ENCODE data around the gene C1GALT1.

DNA sequence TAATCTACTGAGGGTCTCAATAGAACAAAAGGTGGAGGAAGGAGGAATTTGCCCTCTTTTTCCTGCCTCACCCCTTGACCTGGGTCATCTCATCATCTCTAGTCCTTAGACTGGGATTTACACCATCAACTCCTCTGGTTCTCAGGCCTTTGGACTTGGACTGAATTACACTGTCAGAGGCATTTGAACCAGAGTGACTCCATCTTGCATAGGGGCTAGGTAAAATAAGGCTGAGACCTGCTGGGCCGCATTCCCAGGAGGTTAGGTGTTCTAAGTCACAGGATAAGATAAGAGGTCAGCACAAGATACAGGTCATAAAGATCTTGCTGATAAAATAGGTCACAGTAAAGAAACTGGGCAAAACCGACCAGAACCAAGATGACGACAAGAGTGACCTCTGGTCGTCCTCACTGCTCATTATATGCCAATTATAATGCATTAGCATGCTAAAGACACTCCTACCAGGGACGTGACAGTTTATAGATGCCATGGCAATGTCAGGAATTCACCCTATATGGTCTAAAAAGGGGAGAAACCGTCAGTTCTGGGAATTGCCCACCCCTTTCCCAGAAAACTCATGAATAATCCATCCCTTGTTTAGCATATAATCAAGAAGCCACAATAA, 84.0 kb downstream of the C1GALT1 start:
- TF ChIP-seq, protein P1, sequence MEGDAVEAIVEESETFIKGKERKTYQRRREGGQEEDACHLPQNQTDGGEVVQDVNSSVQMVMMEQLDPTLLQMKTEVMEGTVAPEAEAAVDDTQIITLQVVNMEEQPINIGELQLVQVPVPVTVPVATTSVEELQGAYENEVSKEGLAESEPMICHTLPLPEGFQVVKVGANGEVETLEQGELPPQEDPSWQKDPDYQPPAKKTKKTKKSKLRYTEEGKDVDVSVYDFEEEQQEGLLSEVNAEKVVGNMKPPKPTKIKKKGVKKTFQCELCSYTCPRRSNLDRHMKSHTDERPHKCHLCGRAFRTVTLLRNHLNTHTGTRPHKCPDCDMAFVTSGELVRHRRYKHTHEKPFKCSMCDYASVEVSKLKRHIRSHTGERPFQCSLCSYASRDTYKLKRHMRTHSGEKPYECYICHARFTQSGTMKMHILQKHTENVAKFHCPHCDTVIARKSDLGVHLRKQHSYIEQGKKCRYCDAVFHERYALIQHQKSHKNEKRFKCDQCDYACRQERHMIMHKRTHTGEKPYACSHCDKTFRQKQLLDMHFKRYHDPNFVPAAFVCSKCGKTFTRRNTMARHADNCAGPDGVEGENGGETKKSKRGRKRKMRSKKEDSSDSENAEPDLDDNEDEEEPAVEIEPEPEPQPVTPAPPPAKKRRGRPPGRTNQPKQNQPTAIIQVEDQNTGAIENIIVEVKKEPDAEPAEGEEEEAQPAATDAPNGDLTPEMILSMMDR (IDR thresholded peaks at IDR 0.05; ENCODE audit: insufficient read depth, low read length): no peak
- TF ChIP-seq, protein P2, sequence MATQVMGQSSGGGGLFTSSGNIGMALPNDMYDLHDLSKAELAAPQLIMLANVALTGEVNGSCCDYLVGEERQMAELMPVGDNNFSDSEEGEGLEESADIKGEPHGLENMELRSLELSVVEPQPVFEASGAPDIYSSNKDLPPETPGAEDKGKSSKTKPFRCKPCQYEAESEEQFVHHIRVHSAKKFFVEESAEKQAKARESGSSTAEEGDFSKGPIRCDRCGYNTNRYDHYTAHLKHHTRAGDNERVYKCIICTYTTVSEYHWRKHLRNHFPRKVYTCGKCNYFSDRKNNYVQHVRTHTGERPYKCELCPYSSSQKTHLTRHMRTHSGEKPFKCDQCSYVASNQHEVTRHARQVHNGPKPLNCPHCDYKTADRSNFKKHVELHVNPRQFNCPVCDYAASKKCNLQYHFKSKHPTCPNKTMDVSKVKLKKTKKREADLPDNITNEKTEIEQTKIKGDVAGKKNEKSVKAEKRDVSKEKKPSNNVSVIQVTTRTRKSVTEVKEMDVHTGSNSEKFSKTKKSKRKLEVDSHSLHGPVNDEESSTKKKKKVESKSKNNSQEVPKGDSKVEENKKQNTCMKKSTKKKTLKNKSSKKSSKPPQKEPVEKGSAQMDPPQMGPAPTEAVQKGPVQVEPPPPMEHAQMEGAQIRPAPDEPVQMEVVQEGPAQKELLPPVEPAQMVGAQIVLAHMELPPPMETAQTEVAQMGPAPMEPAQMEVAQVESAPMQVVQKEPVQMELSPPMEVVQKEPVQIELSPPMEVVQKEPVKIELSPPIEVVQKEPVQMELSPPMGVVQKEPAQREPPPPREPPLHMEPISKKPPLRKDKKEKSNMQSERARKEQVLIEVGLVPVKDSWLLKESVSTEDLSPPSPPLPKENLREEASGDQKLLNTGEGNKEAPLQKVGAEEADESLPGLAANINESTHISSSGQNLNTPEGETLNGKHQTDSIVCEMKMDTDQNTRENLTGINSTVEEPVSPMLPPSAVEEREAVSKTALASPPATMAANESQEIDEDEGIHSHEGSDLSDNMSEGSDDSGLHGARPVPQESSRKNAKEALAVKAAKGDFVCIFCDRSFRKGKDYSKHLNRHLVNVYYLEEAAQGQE (IDR thresholded peaks at IDR 0.05; ENCODE audit: insufficient replicate concordance, low read depth): no peak
- no peak for TF ChIP-seq POLR2AphosphoS5 (IDR thresholded peaks at IDR 0.05; ENCODE audit: low read depth)
